ENCODE measurements around the gene FOXB1. TPM values are rescaled to one million over a fixed set of nuclear protein-coding genes. Genes with fewer than 3 reads are reported as not detected.

FOXB1 gene
- total and polyA plus RNA-seq, 2 donors (not counting 1 experiment from before 2014, with no cell fraction given) = not detected

GRCh38 chr15:60017538-60018520 is 13.7 kb downstream of the FOXB1 start:
- ATAC-seq (ENCODE audit: low read depth) = no peak
- no peak overlapping the region for H3K4me2 ChIP-seq (replicated peaks; ENCODE audit: low read depth, low read length, poor library complexity, severe bottlenecking)
- DNase-seq = no peak
- no peaks in the 10 kb centered on the region for H3K4me1 ChIP-seq (ENCODE audit: control insufficient read depth in 2 of 2, insufficient read depth in 2 of 2, low read length in 2 of 2)
- H3K9me3 Mint-ChIP-seq (ENCODE audit: insufficient read depth) = no peaks in the 10 kb centered on the region
- no peak overlapping the region for H3K4me3 Mint-ChIP-seq
- peaks cover 0 to 28% (median 4%) of the 10 kb centered on the region in 4 experiments for H3K27me3 ChIP-seq (replicated peaks in 1 of 4; ENCODE audit: control extremely low read depth in 1 of 4, control insufficient read depth in 3 of 4, insufficient read depth in 4 of 4, low read length in 3 of 4)
- no peaks in the 10 kb centered on the region for H3K36me3 ChIP-seq (replicated peaks in 1 of 2; ENCODE audit: control extremely low read depth in 1 of 2, control insufficient read depth in 1 of 2, extremely low read depth in 1 of 2, insufficient read depth in 2 of 2, low read length in 1 of 2)
- no peaks in the 10 kb centered on the region for H4K20me1 ChIP-seq (ENCODE audit: control insufficient read depth, insufficient read depth, low read length, poor library complexity, severe bottlenecking)
- TF ChIP-seq EZH2 (IDR thresholded peaks at IDR 0.05; ENCODE audit: borderline replicate concordance, insufficient read depth, low read depth, low read length, poor library complexity, severe bottlenecking) = no peak
- TF ChIP-seq, protein P1, sequence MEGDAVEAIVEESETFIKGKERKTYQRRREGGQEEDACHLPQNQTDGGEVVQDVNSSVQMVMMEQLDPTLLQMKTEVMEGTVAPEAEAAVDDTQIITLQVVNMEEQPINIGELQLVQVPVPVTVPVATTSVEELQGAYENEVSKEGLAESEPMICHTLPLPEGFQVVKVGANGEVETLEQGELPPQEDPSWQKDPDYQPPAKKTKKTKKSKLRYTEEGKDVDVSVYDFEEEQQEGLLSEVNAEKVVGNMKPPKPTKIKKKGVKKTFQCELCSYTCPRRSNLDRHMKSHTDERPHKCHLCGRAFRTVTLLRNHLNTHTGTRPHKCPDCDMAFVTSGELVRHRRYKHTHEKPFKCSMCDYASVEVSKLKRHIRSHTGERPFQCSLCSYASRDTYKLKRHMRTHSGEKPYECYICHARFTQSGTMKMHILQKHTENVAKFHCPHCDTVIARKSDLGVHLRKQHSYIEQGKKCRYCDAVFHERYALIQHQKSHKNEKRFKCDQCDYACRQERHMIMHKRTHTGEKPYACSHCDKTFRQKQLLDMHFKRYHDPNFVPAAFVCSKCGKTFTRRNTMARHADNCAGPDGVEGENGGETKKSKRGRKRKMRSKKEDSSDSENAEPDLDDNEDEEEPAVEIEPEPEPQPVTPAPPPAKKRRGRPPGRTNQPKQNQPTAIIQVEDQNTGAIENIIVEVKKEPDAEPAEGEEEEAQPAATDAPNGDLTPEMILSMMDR (IDR thresholded peaks at IDR 0.05) = no peak
- no peaks in the 10 kb centered on the region for H3K79me2 ChIP-seq (ENCODE audit: control insufficient read depth, insufficient read depth, low read length)
- 0% methylated on average over 1 of the region's 2 CpGs for WGBS (ENCODE audit: insufficient coverage)
- H3K4me1 Mint-ChIP-seq = no peaks in the 10 kb centered on the region
- H3K9ac ChIP-seq (ENCODE audit: low read length) = no peak overlapping the region
- intact Hi-C loops (cut with micrococcal nuclease) = no loop called here
- no peak overlapping the region for H3K4me3 ChIP-seq (ENCODE audit: control extremely low read depth in 1 of 5, extremely low read depth in 1 of 5, insufficient read depth in 1 of 5, low read depth in 2 of 5, low read length in 4 of 5)
- ChIA-PET POLR2A (no interaction called here), CTCF (no interaction called here)
- no peak overlapping the region for H3K27ac ChIP-seq (ENCODE audit: low read length in 2 of 2)
- H3K9me3 ChIP-seq (ENCODE audit: control extremely low read depth in 1 of 3, control insufficient read depth in 2 of 3, insufficient read depth in 1 of 3, low read length in 2 of 3) = no peaks in the 10 kb centered on the region
- no peak overlapping the region for H3K27ac Mint-ChIP-seq
- H3K27me3 Mint-ChIP-seq = peaks cover 61% of the 10 kb centered on the region
- no peak overlapping the region for H2AFZ ChIP-seq (ENCODE audit: insufficient read depth, low read depth, low read length, poor library complexity, severe bottlenecking)

DNA sequence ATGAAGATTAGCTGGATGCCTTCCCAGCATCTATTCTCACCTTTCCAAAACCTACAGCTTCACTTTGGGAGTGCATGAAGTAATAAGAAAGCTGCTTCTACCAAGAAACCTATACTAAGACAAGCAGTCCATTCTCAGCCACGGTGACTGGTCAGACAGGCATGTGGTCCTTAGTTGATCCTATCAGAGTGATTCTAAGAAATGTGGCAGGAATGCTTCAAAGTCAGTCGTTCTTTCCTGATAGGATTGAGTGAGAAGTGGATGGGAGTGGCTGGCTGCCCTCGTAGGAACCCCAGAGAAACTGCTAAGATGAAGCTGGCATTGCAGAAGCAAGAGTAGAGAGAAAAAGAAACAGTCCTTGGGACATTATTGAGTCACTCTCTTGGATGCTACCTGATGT is 16.6 kb downstream of the FOXB1 start:
- H3K4me1 ChIP-seq (ENCODE audit: control insufficient read depth in 2 of 2, insufficient read depth in 2 of 2, low read length in 2 of 2) = no peaks in the 10 kb centered on the region
- no peak overlapping the region for H3K4me3 Mint-ChIP-seq
- WGBS (ENCODE audit: insufficient coverage) = 63% methylated on average over 2 of the region's 3 CpGs

More for the DNA sequence above, 16.6 kb downstream of the FOXB1 start:
- POLR2A ChIA-PET = no interaction called here
- Mint-ChIP-seq H3K9me3 (ENCODE audit: insufficient read depth) (no peaks in the 10 kb centered on the region), H3K27me3 (peaks cover 53% of the 10 kb centered on the region), H3K4me1 (no peaks in the 10 kb centered on the region), H3K27ac (no peak overlapping the region)
- Histone ChIP-seq H3K27ac (ENCODE audit: low read length in 2 of 2) (no peak overlapping the region), H3K4me3 (ENCODE audit: control extremely low read depth in 1 of 5, extremely low read depth in 1 of 5, insufficient read depth in 1 of 5, low read depth in 2 of 5, low read length in 4 of 5) (no peak overlapping the region), H3K4me2 (replicated peaks; ENCODE audit: low read depth, low read length, poor library complexity, severe bottlenecking) (no peak overlapping the region), H3K27me3 (replicated peaks in 1 of 4; ENCODE audit: control extremely low read depth in 1 of 4, control insufficient read depth in 3 of 4, insufficient read depth in 4 of 4, low read length in 3 of 4) (peaks cover 0 to 23% (median 3%) of the 10 kb centered on the region in 4 experiments), H4K20me1 (ENCODE audit: control insufficient read depth, insufficient read depth, low read length, poor library complexity, severe bottlenecking) (no peaks in the 10 kb centered on the region), H3K79me2 (ENCODE audit: control insufficient read depth, insufficient read depth, low read length) (no peaks in the 10 kb centered on the region), H3K36me3 (replicated peaks in 1 of 2; ENCODE audit: control extremely low read depth in 1 of 2, control insufficient read depth in 1 of 2, extremely low read depth in 1 of 2, insufficient read depth in 2 of 2, low read length in 1 of 2) (no peaks in the 10 kb centered on the region), H3K9ac (ENCODE audit: low read length) (no peak overlapping the region), H2AFZ (ENCODE audit: insufficient read depth, low read depth, low read length, poor library complexity, severe bottlenecking) (no peak overlapping the region), H3K9me3 (ENCODE audit: control extremely low read depth in 1 of 3, control insufficient read depth in 2 of 3, insufficient read depth in 1 of 3, low read length in 2 of 3) (no peaks in the 10 kb centered on the region)
- CTCF ChIA-PET = interaction anchor here (0.5 kb wide), 1 partner anchor 330 kb away, joined by 4 read pairs; no protein-coding TSS in a partner anchor
- ATAC-seq (ENCODE audit: low read depth) (no peak), DNase-seq (no peak)
- intact Hi-C loops (cut with micrococcal nuclease) = no loop called here
- no peak for TF ChIP-seq EZH2 (IDR thresholded peaks at IDR 0.05; ENCODE audit: borderline replicate concordance, insufficient read depth, low read depth, low read length, poor library complexity, severe bottlenecking)
- TF ChIP-seq, protein P1 (IDR thresholded peaks at IDR 0.05) = no peak
